ENCODE measurements around the gene ABI3.

The ABI3 gene

GRCh38 chr17:49231563-49231894, 21.0 kb downstream of the ABI3 start:
- no peak for DNase-seq (ENCODE audit: low read depth)
- H3K4me3 ChIP-seq (replicated peaks; ENCODE audit: low read depth, low read length): no peak overlapping the region
- TF ChIP-seq, protein P1, sequence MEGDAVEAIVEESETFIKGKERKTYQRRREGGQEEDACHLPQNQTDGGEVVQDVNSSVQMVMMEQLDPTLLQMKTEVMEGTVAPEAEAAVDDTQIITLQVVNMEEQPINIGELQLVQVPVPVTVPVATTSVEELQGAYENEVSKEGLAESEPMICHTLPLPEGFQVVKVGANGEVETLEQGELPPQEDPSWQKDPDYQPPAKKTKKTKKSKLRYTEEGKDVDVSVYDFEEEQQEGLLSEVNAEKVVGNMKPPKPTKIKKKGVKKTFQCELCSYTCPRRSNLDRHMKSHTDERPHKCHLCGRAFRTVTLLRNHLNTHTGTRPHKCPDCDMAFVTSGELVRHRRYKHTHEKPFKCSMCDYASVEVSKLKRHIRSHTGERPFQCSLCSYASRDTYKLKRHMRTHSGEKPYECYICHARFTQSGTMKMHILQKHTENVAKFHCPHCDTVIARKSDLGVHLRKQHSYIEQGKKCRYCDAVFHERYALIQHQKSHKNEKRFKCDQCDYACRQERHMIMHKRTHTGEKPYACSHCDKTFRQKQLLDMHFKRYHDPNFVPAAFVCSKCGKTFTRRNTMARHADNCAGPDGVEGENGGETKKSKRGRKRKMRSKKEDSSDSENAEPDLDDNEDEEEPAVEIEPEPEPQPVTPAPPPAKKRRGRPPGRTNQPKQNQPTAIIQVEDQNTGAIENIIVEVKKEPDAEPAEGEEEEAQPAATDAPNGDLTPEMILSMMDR (IDR thresholded peaks at IDR 0.05; ENCODE audit: low read length, missing control alignments): no peak

- no peak for DNase-seq (ENCODE audit: low read depth)
- H3K4me3 ChIP-seq (replicated peaks; ENCODE audit: low read depth, low read length): no peak overlapping the region
- TF ChIP-seq, protein P1 (IDR thresholded peaks at IDR 0.05; ENCODE audit: low read length, missing control alignments): no peak
Observed at GRCh38 chr17:49234509-49235080, 24.1 kb downstream of the ABI3 start.

DNA sequence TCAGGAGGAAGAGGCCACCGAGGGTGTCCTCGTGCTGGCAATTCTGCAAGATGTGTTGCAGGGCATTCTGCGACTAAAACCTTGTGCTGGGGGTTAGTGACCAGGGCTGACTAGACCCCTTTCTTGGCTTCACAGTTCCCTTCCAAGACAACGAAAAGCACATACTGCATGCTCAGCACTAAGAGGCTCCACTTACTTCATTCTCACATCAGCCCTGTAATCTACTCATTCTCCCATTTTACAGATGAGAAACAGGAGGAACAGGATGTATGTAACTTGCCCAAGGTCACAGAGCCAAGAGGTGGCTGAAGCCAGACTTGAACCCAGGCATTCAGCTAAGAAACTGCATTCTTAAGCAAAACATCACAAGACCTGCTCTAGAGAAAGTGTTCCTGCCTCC, 25.4 kb downstream of the ABI3 start:
- TF ChIP-seq, protein P1 (IDR thresholded peaks at IDR 0.05; ENCODE audit: low read length, missing control alignments): no peak
- no peak for DNase-seq (ENCODE audit: low read depth)
- no peak overlapping the region for H3K4me3 ChIP-seq (replicated peaks; ENCODE audit: low read depth, low read length)

- TF ChIP-seq, protein P1 (IDR thresholded peaks at IDR 0.05; ENCODE audit: low read length, missing control alignments): no peak
- H3K4me3 ChIP-seq (replicated peaks; ENCODE audit: low read depth, low read length): no peak overlapping the region
- DNase-seq (ENCODE audit: low read depth): no peak
Observed at GRCh38 chr17:49239963-49240362, 29.5 kb downstream of the ABI3 start.

DNA sequence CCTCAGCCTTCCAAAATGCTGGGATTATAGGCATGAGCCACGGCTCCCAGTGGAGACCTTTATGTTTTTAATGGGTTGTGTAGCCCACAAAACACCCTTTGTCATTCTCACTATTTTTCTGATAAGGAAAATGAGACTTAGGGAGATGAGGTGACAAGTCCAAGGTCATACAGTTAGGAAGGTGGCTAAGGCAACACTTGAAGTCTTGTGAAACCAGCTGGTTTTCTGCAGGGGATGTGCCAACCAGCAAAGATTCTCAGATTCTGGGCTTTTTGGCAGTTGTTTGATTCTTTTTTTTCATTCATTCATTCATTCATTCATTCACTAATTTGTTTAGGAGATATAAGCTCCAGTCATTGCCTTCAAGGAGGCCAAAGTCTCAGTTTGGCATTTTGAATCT, 30.1 kb downstream of the ABI3 start:
- DNase-seq (ENCODE audit: low read depth): no peak
- H3K4me3 ChIP-seq (replicated peaks; ENCODE audit: low read depth, low read length): no peak overlapping the region
- TF ChIP-seq, protein P1 (IDR thresholded peaks at IDR 0.05; ENCODE audit: low read length, missing control alignments): no peak

- no peak for DNase-seq (ENCODE audit: low read depth)
- H3K4me3 ChIP-seq (replicated peaks; ENCODE audit: low read depth, low read length): no peak overlapping the region
- TF ChIP-seq, protein P1 (IDR thresholded peaks at IDR 0.05; ENCODE audit: low read length, missing control alignments): no peak
Observed at GRCh38 chr17:49241040-49241439, 30.5 kb downstream of the ABI3 start.

GRCh38 chr17:49241692-49242397, 31.3 kb downstream of the ABI3 start:
- DNase-seq (ENCODE audit: low read depth): no peak
- H3K4me3 ChIP-seq (replicated peaks; ENCODE audit: low read depth, low read length): no peak overlapping the region
- TF ChIP-seq, protein P1 (IDR thresholded peaks at IDR 0.05; ENCODE audit: low read length, missing control alignments): no peak
